SU-DHL-6 (cell line): ENCODE data around the gene PIEZO1.

ENCODE experiments used
- EZH2phosphoT487 ChIP-seq: fragments of 200-600 bp; sonication (generic), shearing (Covaris generic); conservative IDR thresholded peaks from 2 replicates; pipeline ENCODE4 v1.6.1; 2018; ENCODE audit warnings: mild to moderate bottlenecking, antibody characterized with exemption, low read length, moderate library complexity, mixed read lengths
- TF ChIP-seq, protein P1 (sequence below): fragments of 200-600 bp; sonication (generic); IDR thresholded peaks from one replicate; pipeline ENCODE4 v1.5.1; 2017; ENCODE audit warnings: antibody characterized with exemption, mild to moderate bottlenecking, low read length, moderate library complexity; ENCODE audit not compliant: insufficient read depth, poor library complexity, severe bottlenecking

DNA sequence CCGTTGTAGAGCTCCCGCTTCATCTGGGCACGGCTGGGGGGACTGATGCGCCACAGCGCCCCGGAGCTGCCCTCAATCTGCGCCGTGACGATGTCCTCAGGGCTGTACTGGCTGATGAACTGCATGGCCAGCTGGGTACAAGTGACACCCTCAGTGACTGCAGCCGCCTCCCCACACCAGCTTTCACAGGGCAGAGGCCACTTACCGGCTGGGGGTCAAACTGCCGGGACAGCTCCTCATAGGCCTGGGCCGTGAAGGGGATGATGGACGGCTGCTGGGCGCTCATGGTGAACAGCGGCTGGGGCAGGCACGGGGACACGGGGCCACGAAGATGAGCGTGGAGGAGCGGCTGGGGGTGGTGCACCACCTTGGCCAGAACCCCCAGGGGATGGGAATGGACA, 68.4 kb downstream of the PIEZO1 start:
- TF ChIP-seq, protein P1, sequence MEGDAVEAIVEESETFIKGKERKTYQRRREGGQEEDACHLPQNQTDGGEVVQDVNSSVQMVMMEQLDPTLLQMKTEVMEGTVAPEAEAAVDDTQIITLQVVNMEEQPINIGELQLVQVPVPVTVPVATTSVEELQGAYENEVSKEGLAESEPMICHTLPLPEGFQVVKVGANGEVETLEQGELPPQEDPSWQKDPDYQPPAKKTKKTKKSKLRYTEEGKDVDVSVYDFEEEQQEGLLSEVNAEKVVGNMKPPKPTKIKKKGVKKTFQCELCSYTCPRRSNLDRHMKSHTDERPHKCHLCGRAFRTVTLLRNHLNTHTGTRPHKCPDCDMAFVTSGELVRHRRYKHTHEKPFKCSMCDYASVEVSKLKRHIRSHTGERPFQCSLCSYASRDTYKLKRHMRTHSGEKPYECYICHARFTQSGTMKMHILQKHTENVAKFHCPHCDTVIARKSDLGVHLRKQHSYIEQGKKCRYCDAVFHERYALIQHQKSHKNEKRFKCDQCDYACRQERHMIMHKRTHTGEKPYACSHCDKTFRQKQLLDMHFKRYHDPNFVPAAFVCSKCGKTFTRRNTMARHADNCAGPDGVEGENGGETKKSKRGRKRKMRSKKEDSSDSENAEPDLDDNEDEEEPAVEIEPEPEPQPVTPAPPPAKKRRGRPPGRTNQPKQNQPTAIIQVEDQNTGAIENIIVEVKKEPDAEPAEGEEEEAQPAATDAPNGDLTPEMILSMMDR: no peak
- TF ChIP-seq EZH2phosphoT487: no peak
